ENCODE results near the gene DMXL2. TPM values are rescaled to one million over a fixed set of nuclear protein-coding genes. Genes with fewer than 3 reads are reported as not detected.
A peak's percentile ranks its signal among the peaks of the same experiment; 100 is the strongest.

The DMXL2 gene
- total and polyA plus RNA-seq, 2 donors, result 18.9 to 34.8 TPM

DNA sequence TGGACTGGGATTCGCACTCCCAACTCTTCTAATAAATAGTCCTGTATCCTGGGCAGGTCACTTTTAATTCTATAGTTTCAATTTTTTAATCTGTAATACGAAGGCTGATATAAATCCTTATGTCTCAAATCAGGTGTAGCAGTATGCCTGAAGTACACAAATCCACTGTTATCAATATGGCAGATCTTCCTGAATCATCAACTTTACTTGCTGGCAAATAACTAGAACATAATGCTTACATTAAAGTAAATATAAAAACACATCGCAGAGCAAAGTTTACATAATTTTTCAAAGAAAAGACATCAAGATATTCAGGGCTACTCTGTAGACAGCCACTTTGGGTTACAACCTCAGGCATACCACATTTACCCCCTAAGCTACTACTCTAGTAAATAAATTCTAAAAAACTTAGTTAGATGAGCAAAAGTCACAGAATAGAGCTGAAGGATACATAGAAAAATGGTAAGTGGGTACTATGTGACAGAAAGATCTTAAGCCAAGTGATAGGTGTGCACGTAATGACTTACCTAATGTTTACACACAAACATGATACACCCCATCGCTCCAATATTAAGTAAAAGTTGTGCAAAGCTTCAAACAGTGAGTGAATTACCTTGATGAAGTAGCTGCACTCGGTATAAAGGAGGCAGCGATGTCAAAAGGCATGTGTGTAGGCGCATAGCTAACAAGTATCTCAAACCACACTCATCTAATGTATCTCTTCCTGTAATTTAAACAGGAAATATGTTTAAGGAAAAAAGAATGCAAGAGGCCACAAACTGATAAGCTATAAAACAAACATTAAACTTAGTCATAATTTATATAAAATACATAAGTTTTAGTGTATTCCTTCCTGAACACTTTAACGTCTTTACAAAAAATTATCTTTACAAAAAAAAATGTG is 127.9 kb downstream of the DMXL2 start:
- 79% methylated on average over 9 of the region's 9 CpGs for WGBS
- no peak overlapping the region for H3K4me3 ChIP-seq (ENCODE audit: low read length in 2 of 2)
- H3K27me3 ChIP-seq (ENCODE audit: control insufficient read depth in 2 of 2, insufficient read depth in 1 of 2, low read length in 1 of 2), result no peaks in the 10 kb centered on the region
- peak in 1 of 9 donors; percentile 5 for DNase-seq (ENCODE audit: low read depth in 6 of 9, low spot score in 9 of 9)
- no peaks in the 10 kb centered on the region for H3K4me1 ChIP-seq (ENCODE audit: control insufficient read depth in 2 of 2, insufficient read depth in 2 of 2, low read length in 2 of 2)
- peaks cover 0 to 2% of the 10 kb centered on the region in 2 donors for H3K36me3 ChIP-seq (ENCODE audit: control insufficient read depth in 2 of 2, insufficient read depth in 2 of 2, low read length in 1 of 2)
- no peak overlapping the region for H3K27ac ChIP-seq (ENCODE audit: low read depth in 1 of 2, low read length in 1 of 2)
- no peaks in the 10 kb centered on the region for H3K9me3 ChIP-seq (ENCODE audit: control insufficient read depth in 2 of 2, insufficient read depth in 1 of 2, low read length in 1 of 2)

DNA sequence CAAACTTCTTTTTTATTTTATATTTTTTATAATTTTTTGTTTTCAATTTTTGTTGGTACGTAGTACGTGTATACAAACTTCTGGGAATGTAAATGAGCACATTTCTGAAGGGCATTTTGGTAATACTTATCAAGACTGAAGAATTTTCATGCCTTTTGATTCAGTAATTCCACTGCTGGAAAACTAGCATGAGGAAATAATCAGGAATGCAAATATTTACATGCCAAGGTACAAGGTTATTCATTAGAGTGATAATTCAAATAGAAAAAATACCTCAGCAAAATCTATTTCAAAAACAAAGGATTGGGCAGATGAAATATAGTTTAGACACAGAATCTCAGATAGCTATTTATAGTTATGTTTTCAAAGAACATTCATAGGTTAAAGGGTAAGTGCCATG is 128.7 kb downstream of the DMXL2 start:
- no peaks in the 10 kb centered on the region for H3K9me3 ChIP-seq (ENCODE audit: control insufficient read depth in 2 of 2, insufficient read depth in 1 of 2, low read length in 1 of 2)
- no peak for DNase-seq (ENCODE audit: low read depth in 6 of 9, low spot score in 9 of 9)
- H3K4me3 ChIP-seq (ENCODE audit: low read length in 2 of 2), result no peak overlapping the region
- no peak overlapping the region for H3K27ac ChIP-seq (ENCODE audit: low read depth in 1 of 2, low read length in 1 of 2)
- H3K36me3 ChIP-seq (ENCODE audit: control insufficient read depth in 2 of 2, insufficient read depth in 2 of 2, low read length in 1 of 2), result peaks cover 0 to 2% of the 10 kb centered on the region in 2 donors
- H3K27me3 ChIP-seq (ENCODE audit: control insufficient read depth in 2 of 2, insufficient read depth in 1 of 2, low read length in 1 of 2), result no peaks in the 10 kb centered on the region
- WGBS, result 99% methylated on average over 2 of the region's 2 CpGs
- H3K4me1 ChIP-seq (ENCODE audit: control insufficient read depth in 2 of 2, insufficient read depth in 2 of 2, low read length in 2 of 2), result no peaks in the 10 kb centered on the region

DNA sequence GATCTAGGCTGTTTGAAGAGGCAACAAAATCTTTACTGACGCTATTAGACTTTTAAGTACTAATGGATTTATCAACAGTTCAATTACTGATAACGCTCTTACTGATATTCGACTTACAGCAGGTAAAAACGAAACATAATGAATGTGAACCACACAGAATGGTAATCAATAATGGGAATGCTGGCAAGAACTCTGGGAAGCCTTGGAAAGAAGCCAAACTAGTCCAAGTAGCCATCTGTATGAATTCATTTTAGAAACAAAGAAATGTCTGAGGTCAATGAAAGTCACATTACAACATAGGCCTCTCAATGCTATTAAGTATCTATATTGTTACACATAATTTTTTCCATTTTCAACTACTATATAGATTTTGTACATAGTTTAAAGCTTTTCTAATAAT is 130.0 kb downstream of the DMXL2 start:
- Histone ChIP-seq H3K27ac (ENCODE audit: low read depth in 1 of 2, low read length in 1 of 2) (no peak overlapping the region), H3K4me1 (ENCODE audit: control insufficient read depth in 2 of 2, insufficient read depth in 2 of 2, low read length in 2 of 2) (no peaks in the 10 kb centered on the region), H3K9me3 (ENCODE audit: control insufficient read depth in 2 of 2, insufficient read depth in 1 of 2, low read length in 1 of 2) (no peaks in the 10 kb centered on the region), H3K27me3 (ENCODE audit: control insufficient read depth in 2 of 2, insufficient read depth in 1 of 2, low read length in 1 of 2) (no peaks in the 10 kb centered on the region), H3K4me3 (ENCODE audit: low read length in 2 of 2) (no peak overlapping the region), H3K36me3 (ENCODE audit: control insufficient read depth in 2 of 2, insufficient read depth in 2 of 2, low read length in 1 of 2) (peaks cover 0 to 2% of the 10 kb centered on the region in 2 donors)
- 97% methylated on average over 4 of the region's 4 CpGs for WGBS
- DNase-seq (ENCODE audit: low read depth in 6 of 9, low spot score in 9 of 9), result no peak

DNA sequence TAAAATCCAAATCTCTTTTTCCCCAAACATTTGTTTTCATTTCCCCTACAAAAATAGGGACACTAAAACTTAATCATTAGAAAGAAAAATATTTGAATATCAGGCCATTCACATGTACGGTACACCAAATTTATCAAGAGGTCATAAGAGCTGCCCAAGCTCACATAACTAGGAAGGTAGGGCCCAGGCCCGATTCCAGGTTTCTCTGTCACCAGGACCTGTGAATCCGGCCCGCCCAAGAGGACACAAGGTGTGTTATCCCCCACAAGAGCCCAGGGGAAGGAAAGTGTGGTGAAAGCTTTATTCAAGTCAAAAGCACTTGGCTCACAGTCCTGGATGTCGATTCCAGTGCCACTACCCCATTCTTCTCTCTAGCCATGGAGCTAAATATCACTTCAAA is 130.6 kb downstream of the DMXL2 start:
- H3K9me3 ChIP-seq (ENCODE audit: control insufficient read depth in 2 of 2, insufficient read depth in 1 of 2, low read length in 1 of 2), result no peaks in the 10 kb centered on the region
- no peak overlapping the region for H3K4me3 ChIP-seq (ENCODE audit: low read length in 2 of 2)
- H3K36me3 ChIP-seq (ENCODE audit: control insufficient read depth in 2 of 2, insufficient read depth in 2 of 2, low read length in 1 of 2), result peaks cover 0 to 2% of the 10 kb centered on the region in 2 donors
- H3K27ac ChIP-seq (ENCODE audit: low read depth in 1 of 2, low read length in 1 of 2), result no peak overlapping the region
- no peaks in the 10 kb centered on the region for H3K27me3 ChIP-seq (ENCODE audit: control insufficient read depth in 2 of 2, insufficient read depth in 1 of 2, low read length in 1 of 2)
- no peaks in the 10 kb centered on the region for H3K4me1 ChIP-seq (ENCODE audit: control insufficient read depth in 2 of 2, insufficient read depth in 2 of 2, low read length in 2 of 2)
- 98% methylated on average over 5 of the region's 5 CpGs for WGBS
- DNase-seq (ENCODE audit: low read depth in 6 of 9, low spot score in 9 of 9), result no peak

GRCh38 chr15:51484781-51485180 is 137.8 kb downstream of the DMXL2 start:
- no peaks in the 10 kb centered on the region for H3K27me3 ChIP-seq (ENCODE audit: control insufficient read depth in 2 of 2, insufficient read depth in 1 of 2, low read length in 1 of 2)
- H3K4me1 ChIP-seq (ENCODE audit: control insufficient read depth in 2 of 2, insufficient read depth in 2 of 2, low read length in 2 of 2), result no peaks in the 10 kb centered on the region
- H3K4me3 ChIP-seq (ENCODE audit: low read length in 2 of 2), result no peak overlapping the region
- H3K9me3 ChIP-seq (ENCODE audit: control insufficient read depth in 2 of 2, insufficient read depth in 1 of 2, low read length in 1 of 2), result peaks cover 3 to 14% of the 10 kb centered on the region in 2 donors
- peaks cover 4 to 6% of the 10 kb centered on the region in 2 donors for H3K36me3 ChIP-seq (ENCODE audit: control insufficient read depth in 2 of 2, insufficient read depth in 2 of 2, low read length in 1 of 2)
- WGBS, result 99% methylated on average over 1 of the region's 1 CpG
- H3K27ac ChIP-seq (ENCODE audit: low read depth in 1 of 2, low read length in 1 of 2), result no peak overlapping the region
- DNase-seq (ENCODE audit: low read depth in 6 of 9, low spot score in 9 of 9), result no peak

DNA sequence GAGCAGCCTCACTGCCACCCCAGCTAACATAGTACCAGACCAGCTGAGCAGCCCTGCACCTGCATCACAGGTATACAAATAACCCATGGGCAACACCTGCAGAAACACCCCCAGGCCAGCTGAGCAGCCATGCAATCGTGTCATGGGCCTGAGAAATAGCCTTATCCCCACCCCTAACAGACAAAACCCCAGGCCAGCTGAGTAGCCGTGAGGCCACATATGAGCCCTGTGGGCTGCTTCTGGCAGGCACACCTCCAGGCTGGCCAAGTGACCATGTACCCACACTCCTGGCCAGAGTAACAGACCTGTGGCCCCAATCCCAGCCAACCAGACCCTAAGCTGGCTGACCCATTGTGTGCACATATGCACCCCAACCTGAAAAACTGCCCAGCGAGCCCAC is 138.6 kb downstream of the DMXL2 start:
- WGBS, result 97% methylated on average over 3 of the region's 3 CpGs
- Histone ChIP-seq H3K27me3 (ENCODE audit: control insufficient read depth in 2 of 2, insufficient read depth in 1 of 2, low read length in 1 of 2) (no peaks in the 10 kb centered on the region), H3K27ac (ENCODE audit: low read depth in 1 of 2, low read length in 1 of 2) (no peak overlapping the region), H3K4me1 (ENCODE audit: control insufficient read depth in 2 of 2, insufficient read depth in 2 of 2, low read length in 2 of 2) (no peaks in the 10 kb centered on the region), H3K4me3 (ENCODE audit: low read length in 2 of 2) (no peak overlapping the region), H3K9me3 (ENCODE audit: control insufficient read depth in 2 of 2, insufficient read depth in 1 of 2, low read length in 1 of 2) (peaks cover 3 to 14% of the 10 kb centered on the region in 2 donors), H3K36me3 (ENCODE audit: control insufficient read depth in 2 of 2, insufficient read depth in 2 of 2, low read length in 1 of 2) (peaks cover 4 to 6% of the 10 kb centered on the region in 2 donors)
- DNase-seq (ENCODE audit: low read depth in 6 of 9, low spot score in 9 of 9), result no peak

DNA sequence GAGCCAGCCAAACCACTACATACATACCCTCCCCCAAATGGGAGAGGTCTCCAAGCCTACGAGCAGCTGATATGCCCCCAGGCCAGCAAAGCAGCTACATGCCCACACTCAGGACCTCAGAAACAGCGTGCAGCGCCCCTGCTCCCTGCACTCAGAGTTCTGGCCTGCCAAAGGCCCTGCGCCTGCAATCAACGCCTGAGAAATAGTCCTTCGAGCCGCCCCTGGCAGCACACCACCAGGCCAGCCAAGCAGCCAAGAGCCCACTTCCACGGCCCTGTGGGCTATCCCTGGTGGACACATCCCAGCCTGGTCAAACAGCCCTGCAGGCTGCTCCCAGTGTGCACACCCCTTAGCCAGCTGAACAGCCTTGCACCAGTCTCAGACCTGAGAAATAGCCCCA is 139.1 kb downstream of the DMXL2 start:
- Histone ChIP-seq H3K36me3 (ENCODE audit: control insufficient read depth in 2 of 2, insufficient read depth in 2 of 2, low read length in 1 of 2) (peaks cover 4 to 6% of the 10 kb centered on the region in 2 donors), H3K27me3 (ENCODE audit: control insufficient read depth in 2 of 2, insufficient read depth in 1 of 2, low read length in 1 of 2) (no peaks in the 10 kb centered on the region), H3K9me3 (ENCODE audit: control insufficient read depth in 2 of 2, insufficient read depth in 1 of 2, low read length in 1 of 2) (peaks cover 3 to 14% of the 10 kb centered on the region in 2 donors), H3K4me3 (ENCODE audit: low read length in 2 of 2) (no peak overlapping the region), H3K4me1 (ENCODE audit: control insufficient read depth in 2 of 2, insufficient read depth in 2 of 2, low read length in 2 of 2) (no peaks in the 10 kb centered on the region), H3K27ac (ENCODE audit: low read depth in 1 of 2, low read length in 1 of 2) (no peak overlapping the region)
- WGBS, result 90% methylated on average over 8 of the region's 8 CpGs
- no peak for DNase-seq (ENCODE audit: low read depth in 6 of 9, low spot score in 9 of 9)

- Histone ChIP-seq H3K9me3 (ENCODE audit: control insufficient read depth in 2 of 2, insufficient read depth in 1 of 2, low read length in 1 of 2) (no peaks in the 10 kb centered on the region), H3K27ac (ENCODE audit: low read depth in 1 of 2, low read length in 1 of 2) (no peak overlapping the region), H3K27me3 (ENCODE audit: control insufficient read depth in 2 of 2, insufficient read depth in 1 of 2, low read length in 1 of 2) (no peaks in the 10 kb centered on the region), H3K4me1 (ENCODE audit: control insufficient read depth in 2 of 2, insufficient read depth in 2 of 2, low read length in 2 of 2) (no peaks in the 10 kb centered on the region), H3K4me3 (ENCODE audit: low read length in 2 of 2) (no peak overlapping the region), H3K36me3 (ENCODE audit: control insufficient read depth in 2 of 2, insufficient read depth in 2 of 2, low read length in 1 of 2) (peaks cover 0 to under 1% of the 10 kb centered on the region in 2 donors)
- DNase-seq (ENCODE audit: low read depth in 6 of 9, low spot score in 9 of 9), result no peak
Observed at GRCh38 chr15:51475736-51476135, 146.8 kb downstream of the DMXL2 start.

DNA sequence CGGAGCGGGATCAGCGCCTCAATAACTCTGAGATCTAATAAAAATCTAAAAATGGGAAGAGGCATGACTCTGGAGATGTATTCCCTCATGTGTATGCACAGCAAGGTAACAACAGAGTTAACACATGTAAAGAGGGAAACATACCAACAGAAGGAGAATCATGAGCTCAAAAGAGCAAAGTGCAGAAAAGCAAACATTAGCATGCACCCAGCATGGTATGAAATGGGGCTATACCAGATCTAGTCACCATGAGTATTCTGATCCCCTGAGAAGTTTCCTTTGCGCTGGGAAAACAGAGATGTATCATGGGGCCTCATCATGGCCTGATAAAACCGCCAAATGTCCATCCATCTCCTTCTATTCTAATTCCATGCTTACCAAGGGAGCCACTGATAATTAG is 152.1 kb downstream of the DMXL2 start:
- WGBS, result 99% methylated on average over 5 of the region's 5 CpGs
- DNase-seq (ENCODE audit: low read depth in 6 of 9, low spot score in 9 of 9), result no peak
- Histone ChIP-seq H3K4me1 (ENCODE audit: control insufficient read depth in 2 of 2, insufficient read depth in 2 of 2, low read length in 2 of 2) (no peaks in the 10 kb centered on the region), H3K4me3 (ENCODE audit: low read length in 2 of 2) (no peak overlapping the region), H3K27ac (ENCODE audit: low read depth in 1 of 2, low read length in 1 of 2) (no peak overlapping the region), H3K27me3 (ENCODE audit: control insufficient read depth in 2 of 2, insufficient read depth in 1 of 2, low read length in 1 of 2) (no peaks in the 10 kb centered on the region), H3K9me3 (ENCODE audit: control insufficient read depth in 2 of 2, insufficient read depth in 1 of 2, low read length in 1 of 2) (no peaks in the 10 kb centered on the region), H3K36me3 (ENCODE audit: control insufficient read depth in 2 of 2, insufficient read depth in 2 of 2, low read length in 1 of 2) (peaks cover 0 to 5% of the 10 kb centered on the region in 2 donors)

All from thymus (tissue), 11 donors.